GM12873 (cell line): ENCODE results near the gene NUDT2.

Source experiments
- TF ChIP-seq, protein P1 (sequence below): IDR thresholded peaks from 2 replicates; pipeline ENCODE4 v1.5.1; 2012; ENCODE audit warnings: low read depth, mild to moderate bottlenecking, moderate library complexity, low read length, control low read depth; ENCODE audit not compliant: insufficient read depth; ENCODE audit errors: missing control alignments

Gene NUDT2

GRCh38 chr9:34331196-34331595 is 1.8 kb downstream of the NUDT2 start:
- TF ChIP-seq, protein P1, sequence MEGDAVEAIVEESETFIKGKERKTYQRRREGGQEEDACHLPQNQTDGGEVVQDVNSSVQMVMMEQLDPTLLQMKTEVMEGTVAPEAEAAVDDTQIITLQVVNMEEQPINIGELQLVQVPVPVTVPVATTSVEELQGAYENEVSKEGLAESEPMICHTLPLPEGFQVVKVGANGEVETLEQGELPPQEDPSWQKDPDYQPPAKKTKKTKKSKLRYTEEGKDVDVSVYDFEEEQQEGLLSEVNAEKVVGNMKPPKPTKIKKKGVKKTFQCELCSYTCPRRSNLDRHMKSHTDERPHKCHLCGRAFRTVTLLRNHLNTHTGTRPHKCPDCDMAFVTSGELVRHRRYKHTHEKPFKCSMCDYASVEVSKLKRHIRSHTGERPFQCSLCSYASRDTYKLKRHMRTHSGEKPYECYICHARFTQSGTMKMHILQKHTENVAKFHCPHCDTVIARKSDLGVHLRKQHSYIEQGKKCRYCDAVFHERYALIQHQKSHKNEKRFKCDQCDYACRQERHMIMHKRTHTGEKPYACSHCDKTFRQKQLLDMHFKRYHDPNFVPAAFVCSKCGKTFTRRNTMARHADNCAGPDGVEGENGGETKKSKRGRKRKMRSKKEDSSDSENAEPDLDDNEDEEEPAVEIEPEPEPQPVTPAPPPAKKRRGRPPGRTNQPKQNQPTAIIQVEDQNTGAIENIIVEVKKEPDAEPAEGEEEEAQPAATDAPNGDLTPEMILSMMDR, result no peak

GRCh38 chr9:34332076-34332964 is 3.0 kb downstream of the NUDT2 start:
- TF ChIP-seq, protein P1, result peak; percentile 43

GRCh38 chr9:34333836-34334235 is 4.5 kb downstream of the NUDT2 start:
- TF ChIP-seq, protein P1, result no peak

- TF ChIP-seq, protein P1, result no peak
Measured at GRCh38 chr9:34334337-34334824, 5.0 kb downstream of the NUDT2 start.

DNA sequence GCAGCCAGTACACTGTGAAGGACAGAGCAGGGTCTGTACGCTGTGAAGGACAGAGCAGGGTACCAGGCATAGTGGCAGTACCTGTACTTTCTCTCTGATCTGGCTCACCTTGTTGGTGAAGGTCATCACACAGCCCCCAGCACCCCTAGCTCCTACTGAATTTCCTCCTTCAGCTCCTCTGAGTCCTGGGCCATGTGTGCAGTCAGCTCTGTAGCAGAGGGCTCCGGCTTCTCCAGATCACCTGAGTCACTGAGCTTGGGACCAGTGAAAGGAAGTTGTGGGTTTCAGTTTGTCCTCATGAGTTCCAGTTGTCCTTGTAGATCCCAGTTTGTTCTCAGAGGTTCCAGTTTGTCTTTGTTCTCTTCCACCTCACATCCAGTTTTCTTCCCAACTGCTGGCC is 5.5 kb downstream of the NUDT2 start:
- TF ChIP-seq, protein P1, result no peak

- TF ChIP-seq, protein P1, result no peak
Measured at GRCh38 chr9:34335376-34335775, 6.0 kb downstream of the NUDT2 start.

DNA sequence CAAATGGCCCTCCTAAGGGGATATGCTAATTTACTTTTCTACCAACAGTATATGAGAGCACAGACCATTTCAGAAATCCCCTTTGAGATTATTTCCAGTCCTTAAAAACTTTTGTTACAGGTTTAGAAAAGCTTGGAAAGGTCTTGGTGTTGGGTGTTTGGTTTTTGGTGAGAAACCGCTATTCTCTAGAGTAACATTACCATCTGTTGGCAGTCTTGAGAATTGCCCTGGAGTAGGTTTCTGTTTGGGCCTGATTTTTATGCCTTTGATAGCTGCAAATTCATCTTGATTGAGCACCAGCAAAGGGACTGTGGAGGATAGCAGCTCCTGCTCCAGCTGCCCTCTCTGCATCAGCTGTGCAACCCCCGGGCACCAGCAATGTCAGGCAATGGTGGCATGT is 8.0 kb downstream of the NUDT2 start:
- TF ChIP-seq, protein P1, result peak; percentile 18
